ENCODE measurements around the gene TXNDC11. TPM values are rescaled to one million over a fixed set of nuclear protein-coding genes. Genes with fewer than 3 reads are reported as not detected.

TXNDC11 gene
- total and polyA plus RNA-seq, 10 of the 15 experiments (the other 5 are each of a cell fraction or from before 2014, with no cell fraction given), result 1.7 to 86.7 (median 54.4) TPM

DNA sequence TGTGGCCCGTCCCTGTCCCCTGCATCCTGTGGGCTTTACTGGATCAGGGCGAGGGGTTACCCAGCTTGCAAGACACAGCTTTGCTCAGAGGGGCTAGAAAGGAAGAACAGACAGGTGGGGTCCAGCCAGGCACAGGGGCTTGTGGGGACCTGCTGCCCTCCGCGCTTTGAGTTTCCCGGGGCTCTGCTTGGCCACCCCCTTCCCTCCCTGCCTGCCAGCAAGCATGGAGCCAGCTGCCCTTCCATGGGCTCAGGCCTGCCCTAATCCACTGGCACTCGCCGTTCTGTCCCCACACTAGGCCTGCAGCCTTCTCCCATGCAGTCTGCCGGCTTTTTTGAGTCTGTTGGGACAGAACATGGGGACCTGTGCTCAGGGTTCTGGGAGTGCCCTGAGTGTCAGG is 71.0 kb downstream of the TXNDC11 start:
- ATAC-seq (no peak), DNase-seq (ENCODE audit: low read depth, low spot score) (no peak), FAIRE-seq (no peak)
- SMC1A ChIA-PET (ENCODE audit: uncharacterized antibody, unreplicated experiment), result interaction anchor here (0.7 to 1.7 kb wide), 2 partner anchors 16 to 44 kb away, joined by 4 to 7 read pairs; no protein-coding TSS in a partner anchor
- Histone ChIP-seq H3K9ac (ENCODE audit: control insufficient read depth, insufficient read depth, low read length) (no peak overlapping the region; the same call in 1 of the 2 replicates), H3K9me3 (replicated peaks; ENCODE audit: control insufficient read depth, insufficient read depth, low read length) (no peaks in the 10 kb centered on the region), H3K27me3 (replicated peaks in 1 of 2; ENCODE audit: control insufficient read depth in 2 of 2, insufficient read depth in 2 of 2, low read length in 1 of 2) (no peaks in the 10 kb centered on the region), H3K4me2 (ENCODE audit: control insufficient read depth, insufficient read depth) (peak overlapping the region; percentile 93), H3K4me1 (ENCODE audit: control insufficient read depth, insufficient read depth, low read length) (peaks cover 48% of the 10 kb centered on the region), H3K27ac (ENCODE audit: control insufficient read depth, insufficient read depth) (0 out of 2 replicates have a peak overlapping the region, but pooled peaks have one; percentile 10), H3K36me3 (ENCODE audit: control insufficient read depth in 2 of 2, insufficient read depth in 2 of 2, low read length in 1 of 2) (peaks cover 8 to 10% of the 10 kb centered on the region in 2 experiments; a peak in 3 of 4 replicates), H4K20me1 (ENCODE audit: control insufficient read depth, insufficient read depth) (peaks cover 10% of the 10 kb centered on the region), H3K4me3 (peak overlapping the region; percentile 59; the same call in 1 of the 2 replicates), H2AFZ (ENCODE audit: control insufficient read depth, low read depth, low read length) (no peak overlapping the region), H3K79me2 (ENCODE audit: control insufficient read depth, insufficient read depth, low read length) (peaks cover 48% of the 10 kb centered on the region)
- in situ Hi-C loops (cut with MboI) (loop anchor here (25.0 kb wide), 1 partner anchor 709 kb away; no protein-coding TSS in a partner anchor), intact Hi-C loops (cut with micrococcal nuclease; ENCODE audit: unreplicated experiment) (loop anchor here (5.0 kb wide), 1 partner anchor 89 kb away; no protein-coding TSS in a partner anchor)
- WGBS (ENCODE audit: insufficient coverage, insufficient replicate concordance, low lambda C conversion rate, missing lambda C conversion rate), result 100% methylated on average over 7 of the region's 8 CpGs
- RAD21 ChIA-PET (ENCODE audit: unreplicated experiment), result interaction anchor here (1.1 to 1.2 kb wide), 2 partner anchors 17 to 110 kb away, joined by 3 to 4 read pairs; no protein-coding TSS in a partner anchor
- POLR2A ChIA-PET, result interaction anchor here (0.6 to 7.1 kb wide), 3 partner anchors 9 to 17 kb away, joined by 4 to 75 read pairs (median 39); no protein-coding TSS in a partner anchor
- no TSS peak for BruUV-seq (replicated peaks)
- CTCF ChIA-PET, result no interaction called here
- TF ChIP-seq NFYA (IDR thresholded peaks at IDR 0.05; ENCODE audit: borderline replicate concordance, low read depth, low read length), result no peak
- TF ChIP-seq ZNF274 (IDR thresholded peaks at IDR 0.05; ENCODE audit: insufficient read depth, insufficient read length), result no peak
- TF ChIP-seq SPI1 (IDR thresholded peaks at IDR 0.05; ENCODE audit: borderline replicate concordance, insufficient read depth, low read depth, low read length), result no peak
- TF ChIP-seq TCF3 (IDR thresholded peaks at IDR 0.05; ENCODE audit: borderline replicate concordance, insufficient read depth, low read depth, low read length), result no peak
- TF ChIP-seq RBBP5 (conservative IDR thresholded peaks at IDR 0.05), result no peak
- no peak for TF ChIP-seq PAX5 (IDR thresholded peaks at IDR 0.05; ENCODE audit: borderline replicate concordance, low read depth, low read length)
- no peak for TF ChIP-seq MLLT1 (IDR thresholded peaks at IDR 0.05)
- no peak for TF ChIP-seq CBFB (IDR thresholded peaks at IDR 0.05; ENCODE audit: low read depth)
- TF ChIP-seq ASH2L (IDR thresholded peaks at IDR 0.05; ENCODE audit: borderline replicate concordance, low read depth), result no peak
- no peak for TF ChIP-seq STAT3 (IDR thresholded peaks at IDR 0.05; ENCODE audit: low read depth, low read length)
- TF ChIP-seq RAD21 (IDR thresholded peaks at IDR 0.05; ENCODE audit: insufficient read depth, low read depth, low read length), result no peak
- no peak for TF ChIP-seq SUZ12 (IDR thresholded peaks at IDR 0.05; ENCODE audit: unreplicated experiment)
- TF ChIP-seq, protein P1, sequence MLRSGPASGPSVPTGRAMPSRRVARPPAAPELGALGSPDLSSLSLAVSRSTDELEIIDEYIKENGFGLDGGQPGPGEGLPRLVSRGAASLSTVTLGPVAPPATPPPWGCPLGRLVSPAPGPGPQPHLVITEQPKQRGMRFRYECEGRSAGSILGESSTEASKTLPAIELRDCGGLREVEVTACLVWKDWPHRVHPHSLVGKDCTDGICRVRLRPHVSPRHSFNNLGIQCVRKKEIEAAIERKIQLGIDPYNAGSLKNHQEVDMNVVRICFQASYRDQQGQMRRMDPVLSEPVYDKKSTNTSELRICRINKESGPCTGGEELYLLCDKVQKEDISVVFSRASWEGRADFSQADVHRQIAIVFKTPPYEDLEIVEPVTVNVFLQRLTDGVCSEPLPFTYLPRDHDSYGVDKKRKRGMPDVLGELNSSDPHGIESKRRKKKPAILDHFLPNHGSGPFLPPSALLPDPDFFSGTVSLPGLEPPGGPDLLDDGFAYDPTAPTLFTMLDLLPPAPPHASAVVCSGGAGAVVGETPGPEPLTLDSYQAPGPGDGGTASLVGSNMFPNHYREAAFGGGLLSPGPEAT (IDR thresholded peaks at IDR 0.05; ENCODE audit: low read depth), result no peak
- TF ChIP-seq YY1 (IDR thresholded peaks at IDR 0.05; ENCODE audit: low read depth, low read length), result no peak
- no peak for TF ChIP-seq IRF4 (IDR thresholded peaks at IDR 0.05; ENCODE audit: low read depth, low read length)
- TF ChIP-seq, protein P2, sequence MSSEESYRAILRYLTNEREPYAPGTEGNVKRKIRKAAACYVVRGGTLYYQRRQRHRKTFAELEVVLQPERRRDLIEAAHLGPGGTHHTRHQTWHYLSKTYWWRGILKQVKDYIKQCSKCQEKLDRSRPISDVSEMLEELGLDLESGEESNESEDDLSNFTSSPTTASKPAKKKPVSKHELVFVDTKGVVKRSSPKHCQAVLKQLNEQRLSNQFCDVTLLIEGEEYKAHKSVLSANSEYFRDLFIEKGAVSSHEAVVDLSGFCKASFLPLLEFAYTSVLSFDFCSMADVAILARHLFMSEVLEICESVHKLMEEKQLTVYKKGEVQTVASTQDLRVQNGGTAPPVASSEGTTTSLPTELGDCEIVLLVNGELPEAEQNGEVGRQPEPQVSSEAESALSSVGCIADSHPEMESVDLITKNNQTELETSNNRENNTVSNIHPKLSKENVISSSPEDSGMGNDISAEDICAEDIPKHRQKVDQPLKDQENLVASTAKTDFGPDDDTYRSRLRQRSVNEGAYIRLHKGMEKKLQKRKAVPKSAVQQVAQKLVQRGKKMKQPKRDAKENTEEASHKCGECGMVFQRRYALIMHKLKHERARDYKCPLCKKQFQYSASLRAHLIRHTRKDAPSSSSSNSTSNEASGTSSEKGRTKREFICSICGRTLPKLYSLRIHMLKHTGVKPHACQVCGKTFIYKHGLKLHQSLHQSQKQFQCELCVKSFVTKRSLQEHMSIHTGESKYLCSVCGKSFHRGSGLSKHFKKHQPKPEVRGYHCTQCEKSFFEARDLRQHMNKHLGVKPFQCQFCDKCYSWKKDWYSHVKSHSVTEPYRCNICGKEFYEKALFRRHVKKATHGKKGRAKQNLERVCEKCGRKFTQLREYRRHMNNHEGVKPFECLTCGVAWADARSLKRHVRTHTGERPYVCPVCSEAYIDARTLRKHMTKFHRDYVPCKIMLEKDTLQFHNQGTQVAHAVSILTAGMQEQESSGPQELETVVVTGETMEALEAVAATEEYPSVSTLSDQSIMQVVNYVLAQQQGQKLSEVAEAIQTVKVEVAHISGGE (CRISPR knock-in tag; IDR thresholded peaks at IDR 0.05), result no peak
